Measurements from ENCODE around the gene TPRG1L. TPM values are rescaled to one million over a fixed set of nuclear protein-coding genes. Genes with fewer than 3 reads are reported as not detected.
"Not testable (repeated sequence)": the region's sequence is repeated elsewhere in the genome, so short reads cannot be mapped to it uniquely, and the experiment has no call there.

The TPRG1L gene
- 22.5 TPM for polyA plus RNA-seq (2013, experiment 1 of 2)
- polyA plus RNA-seq (2013, experiment 2 of 2): 22.6 TPM

DNA sequence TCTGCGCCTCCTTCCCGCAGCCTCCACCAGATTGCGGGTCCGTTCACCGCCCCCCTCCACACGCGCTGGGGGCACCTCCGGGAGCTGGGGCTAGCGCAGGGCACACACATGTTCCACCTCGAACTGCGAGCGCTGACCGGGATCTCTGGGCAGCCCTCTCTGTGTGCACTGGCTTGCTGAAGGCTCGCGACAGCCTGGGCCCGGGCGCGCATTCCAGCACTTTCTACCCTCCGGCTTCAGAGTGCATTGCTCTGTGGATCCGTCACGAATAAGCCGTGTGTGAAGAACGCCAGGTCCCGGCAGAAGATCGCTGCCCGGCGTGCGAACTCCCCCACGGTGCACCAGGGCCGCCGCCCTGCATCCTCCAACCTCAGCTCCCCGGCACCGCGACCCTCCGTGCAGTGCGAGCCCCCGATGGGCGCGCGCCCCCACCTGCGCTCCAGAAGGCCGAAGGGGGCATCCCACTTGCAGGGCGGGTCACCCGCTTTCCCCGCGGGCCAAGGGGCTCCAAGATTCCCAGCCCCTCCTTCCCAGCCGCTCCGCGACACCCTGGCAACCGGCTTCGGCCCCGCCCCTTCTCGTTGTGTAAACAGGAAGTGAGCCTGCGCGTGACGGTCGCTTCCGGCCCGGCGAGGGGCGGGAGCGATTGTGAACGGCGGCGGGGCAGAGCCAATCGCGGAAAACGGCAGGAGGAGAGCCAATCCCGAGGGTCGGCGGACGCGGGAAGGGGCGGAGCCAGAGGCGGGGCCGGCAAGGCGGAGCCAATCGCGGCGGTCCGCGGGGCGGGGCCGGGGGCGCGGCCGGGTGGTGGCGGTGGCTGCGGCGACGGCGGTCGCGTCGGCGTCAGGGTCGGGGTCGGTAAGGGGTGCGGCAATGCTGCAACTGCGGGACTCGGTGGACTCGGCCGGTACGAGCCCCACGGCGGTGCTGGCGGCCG is at the start of gene TPRG1L:
Gene TPRG1L, plus strand, starts transcription at position 816 of the 937 bp plus-strand sequence. Its CDS starts 58 bp downstream, at position 874.
- WGBS: 1% methylated on average over 108 of the region's 108 CpGs
- Histone ChIP-seq H3K27me3 (ENCODE audit: insufficient read depth, low read length) (no peaks in the 10 kb centered on the region), H3K9ac (ENCODE audit: low read depth, low read length) (peak within 1 kb of the TSS; percentile 68), H3K4me3 (ENCODE audit: low read length) (peak within 1 kb of the TSS; percentile 84), H3K4me1 (ENCODE audit: insufficient read depth, low read length) (no peaks in the 10 kb centered on the region; the same call in 1 of the 2 replicates), H3K9me3 (ENCODE audit: insufficient read depth, low read depth, low read length) (no peaks in the 10 kb centered on the region), H3K27ac (ENCODE audit: low read depth, low read length) (no peak within 1 kb of the TSS), H3K36me3 (ENCODE audit: insufficient read depth, low read length) (peaks cover 24% of the 10 kb centered on the region)

DNA sequence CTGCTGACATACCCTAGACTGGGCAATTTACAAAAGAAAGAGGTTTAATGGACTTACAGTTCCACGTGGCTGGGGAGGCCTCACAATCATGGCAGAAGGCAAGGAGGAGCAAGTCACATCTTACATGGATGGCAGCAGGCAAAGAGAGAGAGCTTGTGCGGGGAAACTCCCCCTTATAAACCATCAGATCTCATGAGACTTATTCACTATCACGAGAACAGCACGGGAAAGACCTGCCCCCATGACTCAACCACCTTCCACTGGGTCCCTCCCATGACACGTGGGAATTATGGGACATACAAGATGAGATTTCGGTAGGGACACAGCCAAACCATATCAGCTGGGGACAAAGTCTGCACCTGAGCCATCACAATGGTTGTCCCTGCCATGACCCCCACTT is 49.3 kb upstream of the TPRG1L start:
- not testable (repeated sequence) for H3K27ac ChIP-seq (ENCODE audit: low read depth, low read length); H3K27me3 ChIP-seq (ENCODE audit: insufficient read depth, low read length); H3K9me3 ChIP-seq (ENCODE audit: insufficient read depth, low read depth, low read length); H3K36me3 ChIP-seq (ENCODE audit: insufficient read depth, low read length); H3K9ac ChIP-seq (ENCODE audit: low read depth, low read length); H3K4me1 ChIP-seq (ENCODE audit: insufficient read depth, low read length); H3K4me3 ChIP-seq (ENCODE audit: low read length)
- WGBS: 90% methylated on average over 6 of the region's 6 CpGs

DNA sequence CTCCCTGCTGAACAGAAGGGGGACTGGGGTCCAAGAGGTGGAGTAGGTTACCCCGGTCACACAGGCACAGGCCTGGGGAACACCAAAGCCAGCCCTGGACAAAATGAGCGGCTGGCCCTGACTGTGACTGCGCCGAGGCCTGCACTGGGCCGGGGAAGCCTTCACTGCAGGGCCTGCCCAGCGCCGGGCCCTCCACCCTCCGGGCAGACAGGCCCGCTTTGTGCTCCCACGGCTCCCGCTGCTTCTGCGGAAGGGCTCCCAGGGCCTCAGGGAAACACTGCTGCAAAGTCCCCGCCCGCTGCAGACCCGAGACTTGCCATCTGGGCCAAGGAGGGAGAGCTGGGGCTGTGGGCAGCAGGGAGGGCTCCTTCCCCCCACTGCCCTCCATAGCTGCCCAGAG is 48.8 kb upstream of the TPRG1L start:
- H3K4me1 ChIP-seq (ENCODE audit: insufficient read depth, low read length): no peaks in the 10 kb centered on the region
- no peak overlapping the region for H3K27ac ChIP-seq (ENCODE audit: low read depth, low read length)
- H3K9ac ChIP-seq (ENCODE audit: low read depth, low read length): no peak overlapping the region
- H3K27me3 ChIP-seq (ENCODE audit: insufficient read depth, low read length): no peaks in the 10 kb centered on the region
- no peaks in the 10 kb centered on the region; the same call in 1 of the 2 replicates for H3K36me3 ChIP-seq (ENCODE audit: insufficient read depth, low read length)
- H3K4me3 ChIP-seq (ENCODE audit: low read length): no peak overlapping the region
- WGBS: 93% methylated on average over 15 of the region's 15 CpGs
- no peaks in the 10 kb centered on the region for H3K9me3 ChIP-seq (ENCODE audit: insufficient read depth, low read depth, low read length)

DNA sequence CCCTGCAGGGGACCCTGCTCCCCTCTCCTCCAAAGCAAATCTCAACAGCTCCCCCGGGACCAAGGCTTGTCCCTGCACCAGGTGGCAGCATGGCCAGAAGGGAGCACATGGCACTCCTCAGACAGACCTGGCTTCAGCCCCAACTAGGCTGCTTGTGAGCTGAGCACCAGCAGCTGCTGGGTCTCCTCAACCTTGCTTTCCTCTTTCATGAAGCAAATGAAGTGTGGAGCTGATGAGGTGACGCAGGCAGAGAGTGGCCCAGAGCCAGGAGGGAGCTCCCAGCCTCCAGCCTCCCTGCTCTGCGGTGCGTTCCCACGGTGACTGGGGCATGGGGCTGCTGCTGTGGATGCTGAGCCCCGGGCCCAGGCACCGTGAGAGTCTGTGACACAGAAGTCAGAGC is 47.5 kb upstream of the TPRG1L start:
- Histone ChIP-seq H3K4me3 (ENCODE audit: low read length) (no peak overlapping the region), H3K9ac (ENCODE audit: low read depth, low read length) (no peak overlapping the region), H3K4me1 (ENCODE audit: insufficient read depth, low read length) (no peaks in the 10 kb centered on the region), H3K27ac (ENCODE audit: low read depth, low read length) (no peak overlapping the region), H3K36me3 (ENCODE audit: insufficient read depth, low read length) (no peaks in the 10 kb centered on the region; the same call in 1 of the 2 replicates), H3K27me3 (ENCODE audit: insufficient read depth, low read length) (no peaks in the 10 kb centered on the region), H3K9me3 (ENCODE audit: insufficient read depth, low read depth, low read length) (no peaks in the 10 kb centered on the region)
- WGBS: 95% methylated on average over 7 of the region's 7 CpGs

DNA sequence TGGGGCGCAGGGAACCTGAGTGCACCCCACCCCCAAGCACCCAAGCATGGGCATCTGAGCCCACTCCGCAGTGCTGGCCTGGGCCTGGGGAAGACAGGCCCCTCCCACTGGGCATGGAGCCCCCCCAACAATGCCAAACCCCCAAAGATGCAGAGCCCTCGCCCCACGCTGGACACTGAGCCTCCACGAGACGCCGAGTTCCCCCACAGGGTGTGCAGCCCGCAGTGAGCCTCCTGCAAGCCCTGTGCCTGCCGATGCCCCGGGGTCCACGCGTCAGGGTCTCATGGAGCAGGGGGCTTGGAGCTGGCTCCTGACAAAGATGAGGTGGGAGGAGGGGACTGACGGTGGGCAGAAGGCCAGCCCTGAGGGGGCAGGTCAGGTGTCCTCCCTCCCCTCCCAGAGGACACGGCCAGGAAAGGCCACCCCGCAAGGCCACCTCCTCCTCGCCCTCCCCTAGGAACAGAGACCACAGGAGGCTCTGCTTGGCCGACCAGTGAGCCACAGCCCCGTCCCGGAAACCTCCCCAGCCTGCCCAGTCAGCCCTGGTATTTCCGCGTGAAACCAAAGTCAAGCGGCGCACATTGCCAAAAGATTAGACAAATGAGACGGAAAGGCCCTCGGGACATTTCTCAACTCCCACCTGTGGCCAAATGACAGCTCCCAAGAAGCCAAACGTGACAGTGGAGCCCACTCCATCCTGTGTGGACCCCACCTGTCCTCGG is 46.9 kb upstream of the TPRG1L start:
- Histone ChIP-seq H3K4me3 (ENCODE audit: low read length) (no peak overlapping the region), H3K9me3 (ENCODE audit: insufficient read depth, low read depth, low read length) (no peaks in the 10 kb centered on the region), H3K27me3 (ENCODE audit: insufficient read depth, low read length) (no peaks in the 10 kb centered on the region), H3K9ac (ENCODE audit: low read depth, low read length) (no peak overlapping the region), H3K4me1 (ENCODE audit: insufficient read depth, low read length) (no peaks in the 10 kb centered on the region), H3K36me3 (ENCODE audit: insufficient read depth, low read length) (no peaks in the 10 kb centered on the region; the same call in 1 of the 2 replicates), H3K27ac (ENCODE audit: low read depth, low read length) (no peak overlapping the region)
- 91% methylated on average over 26 of the region's 27 CpGs for WGBS

DNA sequence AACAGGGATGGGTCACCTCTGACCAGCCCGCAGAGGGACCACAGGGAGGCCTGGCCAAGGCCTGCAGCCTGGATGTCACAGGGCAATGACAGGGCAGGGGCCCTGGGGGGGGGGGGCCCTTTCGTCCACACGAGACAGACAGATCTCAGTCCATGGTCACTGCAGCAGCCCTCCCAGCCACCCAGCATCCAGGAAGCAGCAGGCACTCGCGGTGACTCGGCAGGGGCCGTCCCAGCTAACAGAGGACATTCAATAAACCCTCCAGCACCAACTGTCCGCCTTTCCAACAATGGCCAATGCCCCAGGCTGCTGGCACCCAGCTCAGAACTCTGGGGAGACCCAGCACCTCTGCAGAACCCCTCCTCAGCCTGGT is 46.4 kb upstream of the TPRG1L start:
- Histone ChIP-seq H3K9me3 (ENCODE audit: insufficient read depth, low read depth, low read length) (no peaks in the 10 kb centered on the region), H3K4me1 (ENCODE audit: insufficient read depth, low read length) (no peaks in the 10 kb centered on the region), H3K27me3 (ENCODE audit: insufficient read depth, low read length) (no peaks in the 10 kb centered on the region), H3K4me3 (ENCODE audit: low read length) (no peak overlapping the region), H3K36me3 (ENCODE audit: insufficient read depth, low read length) (no peaks in the 10 kb centered on the region), H3K27ac (ENCODE audit: low read depth, low read length) (no peak overlapping the region), H3K9ac (ENCODE audit: low read depth, low read length) (no peak overlapping the region)
- 94% methylated on average over 8 of the region's 8 CpGs for WGBS

DNA sequence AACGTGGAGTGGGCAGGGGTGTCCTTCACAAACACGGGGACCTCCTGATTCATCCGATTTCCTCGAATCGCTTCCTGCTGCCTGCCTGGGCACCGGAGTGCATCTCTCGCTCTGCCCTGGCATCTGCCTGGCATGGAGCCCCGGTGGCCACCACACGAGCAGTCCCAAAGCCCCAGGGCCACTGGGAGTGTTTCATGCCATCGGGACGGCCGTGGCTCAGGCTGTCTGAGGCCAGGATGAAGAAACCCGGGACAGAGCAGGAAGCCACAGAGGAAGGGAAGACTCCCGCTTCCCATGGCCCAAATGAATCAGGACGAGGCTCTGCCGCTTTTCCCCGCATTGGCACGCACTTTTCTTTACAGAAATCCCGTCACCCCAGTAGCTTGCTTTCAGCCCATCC is 45.9 kb upstream of the TPRG1L start:
- Histone ChIP-seq H3K4me1 (ENCODE audit: insufficient read depth, low read length) (no peaks in the 10 kb centered on the region), H3K27me3 (ENCODE audit: insufficient read depth, low read length) (no peaks in the 10 kb centered on the region), H3K27ac (ENCODE audit: low read depth, low read length) (no peak overlapping the region), H3K9me3 (ENCODE audit: insufficient read depth, low read depth, low read length) (no peaks in the 10 kb centered on the region), H3K36me3 (ENCODE audit: insufficient read depth, low read length) (no peaks in the 10 kb centered on the region), H3K9ac (ENCODE audit: low read depth, low read length) (no peak overlapping the region), H3K4me3 (ENCODE audit: low read length) (no peak overlapping the region)
- WGBS: 94% methylated on average over 19 of the region's 19 CpGs

DNA sequence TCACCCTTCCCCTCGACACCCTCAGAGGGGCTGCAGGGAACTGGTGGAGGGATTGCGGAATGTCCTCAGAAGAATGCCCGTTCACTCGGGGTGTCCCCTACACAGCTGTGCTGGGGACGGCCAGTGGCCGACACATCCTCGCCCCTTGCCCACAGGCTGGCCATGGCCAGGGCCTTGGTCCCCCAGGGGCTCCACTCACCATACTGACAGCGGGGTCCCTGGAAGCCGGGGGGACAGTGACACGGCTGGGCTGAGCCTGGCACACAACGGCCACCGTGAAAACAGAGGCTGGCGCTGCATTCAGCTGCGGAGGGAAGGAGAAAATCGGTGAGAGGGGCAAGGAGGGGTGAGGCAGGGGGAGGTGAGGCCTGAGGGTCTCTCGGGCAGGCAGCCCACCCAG is 45.2 kb upstream of the TPRG1L start:
- no peaks in the 10 kb centered on the region for H3K9me3 ChIP-seq (ENCODE audit: insufficient read depth, low read depth, low read length)
- H3K36me3 ChIP-seq (ENCODE audit: insufficient read depth, low read length): no peaks in the 10 kb centered on the region
- 95% methylated on average over 16 of the region's 16 CpGs for WGBS
- no peaks in the 10 kb centered on the region for H3K4me1 ChIP-seq (ENCODE audit: insufficient read depth, low read length)
- H3K9ac ChIP-seq (ENCODE audit: low read depth, low read length): no peak overlapping the region
- no peak overlapping the region for H3K27ac ChIP-seq (ENCODE audit: low read depth, low read length)
- H3K4me3 ChIP-seq (ENCODE audit: low read length): no peak overlapping the region
- no peaks in the 10 kb centered on the region for H3K27me3 ChIP-seq (ENCODE audit: insufficient read depth, low read length)

DNA sequence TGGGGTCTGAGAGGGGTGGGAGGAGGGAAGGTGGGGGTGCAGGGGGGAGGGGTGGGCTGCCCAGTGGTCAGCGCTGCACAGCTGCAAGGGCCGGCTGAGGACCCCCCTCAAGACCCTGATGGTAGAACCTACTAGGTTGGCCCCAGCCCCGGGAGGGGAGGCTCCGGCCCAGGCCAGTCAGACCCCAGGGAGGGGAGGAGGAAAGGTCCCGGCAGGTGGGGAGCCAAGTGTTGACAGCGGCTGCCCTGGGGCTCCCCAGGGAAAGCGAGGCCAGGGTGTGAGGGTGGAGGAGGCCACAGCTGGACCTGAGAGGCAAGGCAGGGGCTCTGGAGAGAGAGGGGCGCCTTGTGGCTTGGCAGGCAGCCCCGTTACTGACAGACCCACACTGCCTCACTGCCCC is 44.6 kb upstream of the TPRG1L start:
- Histone ChIP-seq H3K36me3 (ENCODE audit: insufficient read depth, low read length) (no peaks in the 10 kb centered on the region), H3K9me3 (ENCODE audit: insufficient read depth, low read depth, low read length) (0 out of 2 replicates have a peak, but pooled peaks cover 4% of the 10 kb centered on the region), H3K4me3 (ENCODE audit: low read length) (no peak overlapping the region), H3K27ac (ENCODE audit: low read depth, low read length) (no peak overlapping the region), H3K9ac (ENCODE audit: low read depth, low read length) (no peak overlapping the region), H3K27me3 (ENCODE audit: insufficient read depth, low read length) (no peaks in the 10 kb centered on the region), H3K4me1 (ENCODE audit: insufficient read depth, low read length) (no peaks in the 10 kb centered on the region)
- 88% methylated on average over 9 of the region's 9 CpGs for WGBS

DNA sequence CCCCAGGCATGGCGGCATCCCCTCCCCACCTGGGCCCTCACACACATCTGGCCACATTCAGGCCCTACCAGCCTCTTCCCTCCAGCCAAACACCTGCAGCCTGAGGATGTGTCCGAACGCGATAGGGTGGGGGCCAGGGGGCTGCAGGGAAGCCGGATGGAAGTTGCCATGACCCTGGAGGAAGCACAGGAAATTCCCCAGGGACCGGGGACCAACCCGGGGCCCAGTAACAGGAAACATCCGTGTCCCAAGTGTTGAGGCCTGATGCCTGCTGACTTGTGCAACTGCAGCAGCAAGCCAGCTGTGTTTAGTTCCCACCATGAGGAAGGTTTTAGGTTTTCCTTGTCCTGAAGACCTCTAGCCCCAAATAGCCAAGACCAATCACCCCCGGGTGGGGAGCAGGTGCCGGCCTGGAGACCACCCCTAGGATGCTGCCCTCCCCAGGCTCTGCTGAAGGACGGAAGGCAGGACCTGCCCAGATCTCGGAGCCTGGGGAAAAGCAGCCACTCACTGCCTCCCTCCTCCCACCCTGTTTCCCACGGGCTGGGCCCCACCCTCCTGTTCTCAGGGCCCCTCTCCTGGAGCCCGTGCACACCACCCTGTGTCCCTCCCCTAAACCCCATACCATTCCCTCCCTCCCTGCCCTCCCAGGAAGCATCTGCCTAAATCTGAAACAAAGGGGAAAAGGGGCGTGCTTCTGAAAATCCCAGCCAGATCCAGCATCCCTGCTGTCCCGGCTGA is 43.3 kb upstream of the TPRG1L start:
- Histone ChIP-seq H3K27me3 (ENCODE audit: insufficient read depth, low read length) (no peaks in the 10 kb centered on the region), H3K36me3 (ENCODE audit: insufficient read depth, low read length) (0 out of 2 replicates have a peak, but pooled peaks cover 3% of the 10 kb centered on the region), H3K9ac (ENCODE audit: low read depth, low read length) (no peak overlapping the region), H3K4me3 (ENCODE audit: low read length) (no peak overlapping the region), H3K27ac (ENCODE audit: low read depth, low read length) (no peak overlapping the region), H3K9me3 (ENCODE audit: insufficient read depth, low read depth, low read length) (peaks cover 6% of the 10 kb centered on the region; the same call in 1 of the 2 replicates), H3K4me1 (ENCODE audit: insufficient read depth, low read length) (no peaks in the 10 kb centered on the region)
- 86% methylated on average over 16 of the region's 16 CpGs for WGBS

DNA sequence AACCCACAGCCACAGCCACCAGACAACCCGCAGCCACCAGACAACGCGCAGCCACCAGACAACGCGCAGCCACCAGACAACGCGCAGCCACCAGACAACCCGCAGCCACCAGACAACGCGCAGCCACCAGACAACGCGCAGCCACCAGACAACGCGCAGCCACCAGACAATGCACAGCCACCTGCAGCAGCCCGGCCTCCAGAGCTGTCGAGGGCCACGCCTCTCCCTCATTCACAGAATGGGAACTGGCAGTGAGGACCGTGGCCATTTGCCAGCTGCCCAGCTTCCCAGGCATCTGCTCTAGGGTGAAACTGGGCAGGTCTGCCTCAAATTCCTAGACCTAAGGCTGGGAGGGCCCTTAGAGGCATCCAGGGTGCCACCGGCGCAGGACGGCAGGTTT is 41.1 kb upstream of the TPRG1L start:
- H3K27ac ChIP-seq (ENCODE audit: low read depth, low read length); H3K9ac ChIP-seq (ENCODE audit: low read depth, low read length); H3K9me3 ChIP-seq (ENCODE audit: insufficient read depth, low read depth, low read length); H3K27me3 ChIP-seq (ENCODE audit: insufficient read depth, low read length); H3K4me3 ChIP-seq (ENCODE audit: low read length); H3K36me3 ChIP-seq (ENCODE audit: insufficient read depth, low read length); H3K4me1 ChIP-seq (ENCODE audit: insufficient read depth, low read length): not testable (repeated sequence)
- 83% methylated on average over 18 of the region's 21 CpGs for WGBS

Data from HUES64 (cell line).